ENCODE measurements around the gene PHACTR1.

PHACTR1 gene

GRCh38 chr6:13098006-13098405 is 381.4 kb downstream of the PHACTR1 start:
- TF ChIP-seq CTCF (IDR thresholded peaks at IDR 0.05; ENCODE audit: low read depth, low read length), result no peak
- no peak for DNase-seq (ENCODE audit: extremely low read depth, low read depth)

GRCh38 chr6:13098793-13099570 is 382.4 kb downstream of the PHACTR1 start:
- no peak for DNase-seq (ENCODE audit: extremely low read depth, low read depth)
- TF ChIP-seq CTCF (IDR thresholded peaks at IDR 0.05; ENCODE audit: low read depth, low read length), result no peak

GRCh38 chr6:13099771-13100170 is 383.2 kb downstream of the PHACTR1 start:
- no peak for DNase-seq (ENCODE audit: extremely low read depth, low read depth)
- TF ChIP-seq CTCF (IDR thresholded peaks at IDR 0.05; ENCODE audit: low read depth, low read length), result peak; percentile 8; the same call in 1 of the 2 replicates

GRCh38 chr6:13101409-13101808 is 384.8 kb downstream of the PHACTR1 start:
- no peak for DNase-seq (ENCODE audit: extremely low read depth, low read depth)
- TF ChIP-seq CTCF (IDR thresholded peaks at IDR 0.05; ENCODE audit: low read depth, low read length), result no peak

GRCh38 chr6:13101985-13102384 is 385.4 kb downstream of the PHACTR1 start:
- no peak for TF ChIP-seq CTCF (IDR thresholded peaks at IDR 0.05; ENCODE audit: low read depth, low read length)
- DNase-seq (ENCODE audit: extremely low read depth, low read depth), result no peak

- DNase-seq (ENCODE audit: extremely low read depth, low read depth), result no peak
- TF ChIP-seq CTCF (IDR thresholded peaks at IDR 0.05; ENCODE audit: low read depth, low read length), result no peak
These were observed 386.6 kb downstream of the PHACTR1 start for GRCh38 chr6:13103169-13103568.

GRCh38 chr6:13105139-13105538 is 388.6 kb downstream of the PHACTR1 start:
- no peak for DNase-seq (ENCODE audit: extremely low read depth, low read depth)
- no peak for TF ChIP-seq CTCF (IDR thresholded peaks at IDR 0.05; ENCODE audit: low read depth, low read length)
